Activated naive CD4-positive, alpha-beta T cell (primary cell): Measurements from ENCODE around the gene PTPRM.

Source experiments
- DNase-seq, 4 experiments: peaks; one replicate each; lab custom pipeline; 2025; lab: John Stamatoyannopoulos, UW

PTPRM gene

DNA sequence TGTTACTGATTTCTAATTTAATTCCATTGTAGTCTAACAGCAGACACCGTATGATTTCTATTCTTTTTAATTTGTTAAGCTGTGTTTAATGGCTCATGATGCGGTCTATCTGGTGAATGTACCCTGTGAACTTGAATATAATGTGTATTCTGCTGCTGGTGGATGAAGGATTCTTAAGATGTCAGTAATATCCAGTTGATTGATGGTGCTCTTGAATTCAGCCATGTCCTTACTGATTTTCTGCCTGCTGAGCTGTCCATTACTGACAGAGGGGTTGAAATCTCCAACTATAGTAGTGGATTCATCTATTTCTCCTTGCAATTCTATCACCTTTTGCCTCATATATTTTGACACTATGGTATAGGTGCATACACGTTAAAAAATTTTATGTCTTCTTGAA is 668.8 kb downstream of the PTPRM start:
- DNase-seq, result no peak

DNA sequence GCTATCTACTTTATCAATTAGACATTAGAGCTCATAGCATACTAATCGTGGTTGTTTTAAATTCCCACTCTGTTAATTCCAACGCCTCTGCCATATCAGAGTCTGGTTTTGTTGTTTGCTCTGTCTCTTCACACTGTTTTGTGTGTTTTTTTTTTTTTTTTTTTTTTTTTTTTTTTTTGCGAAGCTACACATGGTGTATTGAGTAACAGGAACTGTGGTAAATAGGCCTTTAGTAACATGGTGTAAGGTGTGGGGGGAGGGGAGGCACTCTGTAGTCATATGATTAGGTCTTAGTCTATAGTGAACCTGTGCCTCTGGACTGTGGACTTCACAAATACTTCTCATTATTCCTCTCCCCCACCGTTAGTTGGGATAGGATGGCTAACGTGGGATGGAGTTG is 671.4 kb downstream of the PTPRM start:
- DNase-seq, result no peak

DNA sequence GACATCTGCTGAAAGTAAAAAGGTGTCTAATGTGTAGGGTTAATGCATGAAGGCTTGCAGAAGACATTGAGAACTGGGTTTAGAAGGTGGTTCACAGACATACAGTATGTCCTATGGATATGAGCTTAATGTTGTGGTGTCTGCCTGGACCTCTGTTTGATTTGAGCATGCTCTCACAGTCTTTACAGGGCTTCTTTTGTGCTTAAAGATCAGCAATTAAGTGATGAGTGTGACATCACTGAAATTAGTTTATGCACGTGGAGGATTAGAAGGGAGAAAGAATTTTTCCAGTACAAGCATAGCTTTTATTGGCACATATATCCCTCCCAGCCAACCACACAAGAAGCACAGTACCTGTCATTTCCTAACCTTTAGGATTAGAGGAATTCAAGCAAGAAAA is 674.6 kb downstream of the PTPRM start:
- DNase-seq, result no peak

DNA sequence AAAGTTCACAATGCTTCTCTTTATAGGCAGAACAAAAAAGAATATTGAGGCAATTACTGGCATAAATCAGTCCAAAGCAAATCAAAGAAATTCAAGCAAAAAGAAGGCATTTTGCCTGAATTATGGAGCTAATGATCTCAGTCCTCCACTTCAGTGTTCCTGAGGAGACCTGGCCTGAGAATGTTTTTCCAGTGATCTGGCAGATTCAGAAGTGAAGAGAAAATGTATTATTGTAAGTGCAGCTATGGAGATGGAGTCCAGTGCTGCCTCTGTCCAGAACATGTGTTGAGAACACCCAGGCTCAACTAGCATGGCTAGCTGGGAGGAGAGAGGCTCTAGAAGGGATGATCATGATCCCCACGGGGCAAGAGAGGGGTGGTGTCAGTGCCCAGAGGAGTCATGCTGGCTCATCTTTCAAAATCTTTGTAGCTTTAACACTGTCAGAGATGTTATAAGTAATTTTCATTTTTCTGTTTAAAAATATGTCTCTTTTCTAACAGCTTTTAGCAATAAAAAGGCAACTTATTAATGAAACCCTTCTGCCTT is 675.1 kb downstream of the PTPRM start:
- no peak for DNase-seq

DNA sequence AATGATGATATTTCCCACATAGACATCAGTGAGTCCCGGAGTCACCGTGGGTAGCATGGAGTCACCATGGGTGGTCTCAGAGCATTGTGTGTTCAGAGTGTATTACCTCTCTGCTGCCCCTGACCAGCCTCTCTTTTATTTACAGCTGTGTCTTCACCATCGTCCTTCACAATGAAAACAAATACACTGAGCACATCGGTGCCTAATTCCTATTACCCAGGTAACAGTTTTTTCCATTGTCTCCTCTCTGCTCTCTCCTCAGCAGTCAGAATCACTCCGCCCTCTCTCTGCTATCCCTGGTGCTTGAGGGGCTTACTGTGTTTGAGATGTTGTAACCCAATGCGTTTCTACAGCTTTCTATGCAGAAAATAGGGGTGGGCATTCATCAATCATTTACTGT is 680.6 kb downstream of the PTPRM start:
- no peak for DNase-seq

DNA sequence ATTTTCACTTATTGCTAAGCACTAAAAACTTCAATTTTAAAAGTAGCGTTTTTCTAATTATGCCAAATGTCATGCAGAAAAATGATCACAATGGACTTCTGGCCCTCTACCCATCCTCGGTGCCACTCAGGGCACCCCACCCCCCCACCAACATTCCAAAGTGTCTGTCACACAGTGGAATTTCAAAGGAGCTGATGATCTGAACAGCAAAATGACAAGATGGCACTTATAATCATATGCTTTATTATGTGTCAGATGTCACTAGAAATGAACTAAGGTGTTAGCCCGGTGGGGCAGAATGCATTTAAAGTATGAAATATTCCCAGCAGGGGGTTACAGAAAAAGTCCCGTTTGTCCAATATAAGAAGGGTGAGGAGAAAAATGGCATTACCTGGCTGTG is 681.5 kb downstream of the PTPRM start:
- no peak for DNase-seq

DNA sequence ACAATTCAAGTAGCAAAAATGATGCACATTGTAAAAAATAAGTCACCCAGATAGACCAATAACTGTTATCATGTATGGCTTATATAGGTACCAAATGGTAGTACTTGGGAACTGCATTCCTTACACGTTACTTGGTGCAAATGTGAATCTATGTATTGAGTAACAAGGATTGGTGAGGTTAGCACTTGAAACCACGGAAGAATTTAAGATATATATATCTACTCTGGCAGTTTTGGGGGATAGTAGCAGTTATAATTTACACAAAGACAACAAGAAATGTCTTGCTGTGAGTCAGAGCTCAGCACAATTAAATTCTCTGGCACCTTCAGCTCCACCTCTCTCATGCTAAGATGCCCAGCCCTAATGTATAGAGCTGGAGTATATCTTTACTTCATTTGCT is 682.7 kb downstream of the PTPRM start:
- no peak for DNase-seq

DNA sequence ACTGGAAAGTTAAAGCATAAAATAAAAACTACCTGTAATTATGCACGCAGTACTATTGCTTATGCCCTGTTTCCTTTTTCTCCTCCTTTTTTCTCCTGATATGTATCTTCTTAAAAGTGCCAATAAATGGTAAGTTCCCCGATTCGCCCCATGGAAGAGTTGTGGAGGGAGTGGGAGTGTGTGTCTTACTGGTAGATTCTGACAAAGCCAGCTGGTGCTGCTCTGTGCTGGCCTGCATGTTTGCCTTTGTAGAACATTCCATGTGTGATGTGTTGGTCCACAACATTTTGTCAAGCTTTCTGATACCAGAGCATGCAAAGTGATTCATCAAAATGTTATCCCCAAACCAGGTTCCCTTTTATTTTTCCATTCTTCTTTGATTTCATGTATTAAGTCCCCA is 685.3 kb downstream of the PTPRM start:
- no peak for DNase-seq

DNA sequence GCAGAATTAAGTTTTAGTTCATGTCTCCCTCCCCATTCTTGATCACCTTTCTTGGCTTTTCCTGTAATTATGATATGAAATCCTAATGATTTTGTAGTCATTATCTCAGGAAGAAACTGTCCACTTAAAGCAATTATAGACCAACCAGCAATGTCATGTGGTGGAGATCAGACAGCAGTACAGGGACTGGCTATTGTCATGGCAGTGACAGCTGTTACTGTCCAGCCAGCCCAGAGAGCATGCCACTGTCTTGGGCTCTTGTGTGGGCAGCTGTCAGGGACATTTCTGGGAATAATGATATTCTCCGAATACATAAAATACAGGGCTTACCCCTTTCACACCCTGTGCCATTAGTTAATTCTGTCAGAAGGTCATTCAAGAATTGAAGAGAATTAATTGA is 686.8 kb downstream of the PTPRM start:
- no peak for DNase-seq

DNA sequence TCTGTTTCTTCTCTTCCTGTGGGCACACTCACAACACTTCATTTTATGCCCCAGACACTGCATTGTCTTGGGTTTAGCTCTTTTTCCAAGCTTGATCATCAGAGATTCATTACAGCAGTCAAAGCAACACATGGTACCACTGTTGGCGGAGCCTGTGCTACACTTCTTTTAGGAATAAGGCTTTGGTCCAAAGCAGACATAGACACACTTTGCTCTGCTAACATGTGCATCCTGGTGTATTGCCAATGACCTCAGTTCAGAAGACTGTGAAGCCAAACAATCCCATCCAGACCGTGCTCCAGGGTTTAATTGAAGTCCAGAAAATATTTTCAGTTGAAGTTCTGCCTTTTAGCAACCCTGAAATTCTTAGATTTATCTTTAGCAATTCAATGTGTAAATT is 687.5 kb downstream of the PTPRM start:
- no peak for DNase-seq

DNA sequence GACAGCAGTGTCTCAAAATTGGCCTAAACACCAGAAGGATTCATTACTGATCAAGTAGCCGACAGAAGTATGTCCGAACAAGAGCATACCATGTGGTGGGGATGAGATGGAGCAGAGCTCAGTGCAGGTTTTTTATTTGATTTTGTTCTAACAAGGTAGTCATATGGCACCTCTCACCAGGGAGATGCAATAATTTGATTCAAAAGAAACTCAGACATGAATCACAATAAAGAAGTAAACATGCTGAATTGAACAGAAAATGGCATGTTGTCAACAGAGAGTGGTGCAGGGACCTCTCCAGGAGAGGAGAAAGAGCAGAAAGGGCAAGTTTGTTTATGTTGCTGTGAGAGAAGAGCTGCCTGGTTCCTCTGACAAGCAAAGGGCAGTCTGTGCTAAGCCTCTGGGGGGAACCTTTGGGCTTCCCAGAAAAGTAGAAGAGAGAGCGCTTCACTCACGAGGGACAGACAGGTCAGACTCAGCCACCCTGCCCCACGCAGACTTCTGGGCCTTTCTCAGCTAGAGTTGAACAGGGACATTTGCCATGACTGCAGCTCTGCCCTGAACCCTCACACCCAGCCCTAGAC is 690.8 kb downstream of the PTPRM start:
- no peak for DNase-seq

DNA sequence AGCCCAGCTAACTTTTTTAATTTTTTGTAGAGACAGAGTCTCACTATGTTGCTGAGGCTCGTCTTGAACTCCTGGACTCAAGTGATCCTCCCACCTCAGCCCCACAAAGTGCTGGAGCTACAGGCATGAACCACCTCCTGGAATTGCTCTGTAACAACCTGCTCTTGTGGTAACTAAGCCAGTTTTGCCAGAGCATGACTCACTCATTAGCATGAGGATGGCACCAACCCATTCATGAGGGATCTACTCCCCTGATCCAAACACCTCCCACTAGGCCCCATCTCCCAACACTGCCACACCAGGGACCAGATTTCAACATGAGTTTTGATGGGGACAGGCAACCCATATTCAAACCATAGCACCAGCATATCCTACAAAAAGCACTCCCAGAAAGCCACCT is 693.2 kb downstream of the PTPRM start:
- DNase-seq, result no peak

DNA sequence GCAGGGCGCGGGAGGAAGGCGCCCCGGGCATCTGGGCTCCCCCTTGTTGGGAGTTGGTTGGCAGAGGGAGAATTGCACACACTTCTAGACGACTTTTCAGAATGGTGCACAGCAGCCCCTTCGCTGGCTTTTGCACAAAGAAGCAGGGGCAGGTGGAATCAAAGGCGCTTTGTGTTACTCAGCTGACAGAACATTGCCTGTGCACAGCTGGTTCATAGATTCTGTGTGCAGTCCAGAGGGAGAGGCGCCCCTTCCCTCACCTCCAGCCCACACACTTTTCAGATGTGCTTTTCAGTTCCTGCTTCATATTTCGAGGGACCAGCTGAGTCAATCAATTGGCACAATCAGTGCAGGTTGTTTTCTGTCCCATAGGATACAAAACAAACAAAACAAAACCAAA is 693.7 kb downstream of the PTPRM start:
- DNase-seq, result no peak

DNA sequence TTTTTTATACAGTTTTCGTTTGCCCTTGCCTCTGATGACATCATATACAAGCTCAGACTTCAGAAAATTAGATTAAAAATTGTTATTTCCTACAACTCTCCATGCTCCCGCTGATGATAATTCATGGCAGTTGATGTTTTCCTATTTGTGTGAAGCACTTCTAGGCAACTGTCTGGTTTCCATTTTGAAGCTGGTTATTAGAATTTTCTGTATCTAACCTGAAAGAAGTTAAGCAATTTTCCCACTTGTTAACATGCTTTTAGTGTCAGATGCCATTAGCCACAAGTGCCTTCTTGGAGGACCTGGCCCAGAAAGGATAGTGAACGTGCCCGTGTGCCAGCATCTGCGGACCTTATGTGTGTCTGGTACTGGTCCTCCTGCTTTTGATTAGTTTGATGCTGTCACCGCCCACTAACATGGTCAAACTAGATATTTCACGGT is 694.6 kb downstream of the PTPRM start:
- no peak for DNase-seq

DNA sequence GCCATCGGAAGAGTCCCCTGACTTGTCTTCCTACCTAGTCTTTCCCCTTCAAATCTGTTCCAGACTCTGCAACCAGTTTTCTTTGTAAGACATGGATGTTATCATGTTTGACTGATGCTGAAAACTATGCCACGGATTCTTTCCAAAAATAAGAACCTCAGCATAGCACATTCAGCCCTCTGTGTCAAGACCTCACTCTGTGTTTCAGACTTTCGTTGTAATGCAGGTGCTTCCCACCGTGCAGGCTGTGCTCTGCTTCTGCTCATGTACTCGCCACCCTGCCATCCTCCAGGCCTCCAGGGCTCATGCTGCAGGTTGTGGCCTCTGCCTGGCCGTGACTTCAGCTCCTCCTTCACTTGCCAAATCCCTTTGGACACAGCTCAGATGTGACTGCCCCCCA is 695.1 kb downstream of the PTPRM start:
- no peak for DNase-seq

DNA sequence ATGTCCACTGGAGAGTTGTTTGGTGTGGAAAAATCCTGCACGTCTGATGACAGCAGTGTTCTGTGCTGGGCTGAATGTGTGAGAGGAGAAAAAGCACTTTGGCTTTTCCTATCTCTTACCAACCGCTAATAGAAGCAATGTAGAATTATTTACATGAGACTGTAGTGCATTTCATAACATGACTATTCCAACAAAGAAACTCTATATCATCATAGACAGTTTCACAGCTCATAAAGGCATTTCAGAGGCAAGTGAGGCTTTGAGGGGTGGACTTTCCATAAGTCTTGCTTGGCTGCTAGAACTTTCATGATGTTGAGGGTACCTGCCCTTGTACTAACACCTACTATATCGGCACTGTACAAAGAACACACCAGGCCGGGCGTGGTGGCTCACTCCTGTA is 697.0 kb downstream of the PTPRM start:
- DNase-seq, result no peak

DNA sequence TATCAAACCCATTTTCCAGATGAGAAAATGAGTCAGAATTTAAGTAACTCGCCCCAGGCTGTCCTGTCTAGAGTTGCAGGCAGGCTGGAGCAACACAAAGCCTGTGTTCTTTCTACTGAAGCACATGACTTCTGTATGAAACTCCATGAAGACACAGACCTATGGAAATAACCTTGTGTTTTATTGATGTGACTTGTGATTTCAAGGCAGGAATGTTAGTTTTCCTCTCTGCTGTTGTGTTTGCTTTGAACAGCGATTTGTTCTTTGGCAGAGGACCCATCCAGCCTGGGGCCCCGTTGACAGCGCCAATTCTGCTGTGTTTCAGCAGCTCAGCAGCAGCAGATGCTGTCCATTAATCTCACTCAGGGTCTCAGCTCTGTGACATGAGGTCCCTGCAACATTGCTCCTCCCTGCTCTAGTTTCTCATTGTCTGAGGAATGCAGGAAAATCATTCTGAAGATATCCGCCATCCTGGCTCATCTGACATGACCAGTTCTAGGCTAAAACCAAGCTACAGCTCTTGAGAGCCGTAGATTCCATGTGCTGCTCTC is 697.8 kb downstream of the PTPRM start:
- DNase-seq, result no peak

DNA sequence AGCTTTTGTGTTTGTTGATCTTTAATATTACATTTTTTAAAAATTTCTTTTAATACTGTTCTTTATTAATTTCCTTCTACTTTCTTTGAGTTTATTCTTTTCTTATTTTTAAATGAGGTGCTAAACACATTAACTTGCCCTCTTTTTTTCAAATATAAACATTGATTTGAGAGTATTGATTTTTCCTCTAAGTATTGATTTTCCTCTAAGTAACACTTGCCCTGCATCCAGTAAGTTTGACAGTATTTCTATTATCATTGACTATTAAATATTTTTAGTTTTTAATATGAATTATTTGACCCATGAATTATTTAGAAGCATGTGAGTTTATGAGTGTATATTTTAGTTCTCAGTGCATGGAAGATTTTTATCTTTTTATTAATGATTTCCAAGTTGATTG is 705.1 kb downstream of the PTPRM start:
- no peak for DNase-seq

DNA sequence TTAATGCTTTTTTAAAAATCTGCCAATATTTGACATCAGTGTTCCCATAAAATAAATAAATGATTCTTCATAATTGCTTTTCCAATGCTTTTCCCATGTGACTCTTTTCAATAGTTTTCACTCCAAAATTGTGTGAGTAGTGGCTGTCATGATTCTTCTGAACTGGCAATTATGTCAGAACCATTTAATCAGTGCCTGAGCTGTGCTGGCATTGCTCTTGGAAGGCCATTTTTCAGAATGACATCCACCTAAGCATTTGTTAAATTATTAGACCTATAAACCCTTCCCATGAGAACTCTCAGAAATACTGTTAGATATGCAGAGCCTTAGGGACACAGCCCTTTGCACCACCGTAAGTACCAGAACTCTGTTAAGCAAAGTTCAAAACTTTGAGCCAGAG is 707.3 kb downstream of the PTPRM start:
- no peak for DNase-seq

DNA sequence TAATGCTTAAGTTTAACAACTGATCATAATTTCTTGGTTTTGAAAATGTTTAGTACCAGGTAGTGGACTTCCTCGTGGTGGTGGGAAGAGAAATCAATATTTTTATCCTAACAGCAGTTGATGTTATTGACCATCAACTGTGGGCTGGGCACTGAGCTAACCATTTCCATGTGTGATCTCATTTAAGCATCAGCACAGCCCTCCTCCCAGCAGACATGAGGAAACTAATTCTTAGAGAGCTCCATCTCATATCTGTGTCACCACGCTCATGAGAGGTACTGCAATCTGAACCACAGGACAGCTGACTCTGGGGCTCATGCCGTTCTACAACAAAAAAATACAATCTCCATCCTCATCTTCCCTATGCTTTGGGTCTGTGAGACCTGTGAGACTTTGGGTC is 709.3 kb downstream of the PTPRM start:
- DNase-seq, result no peak

DNA sequence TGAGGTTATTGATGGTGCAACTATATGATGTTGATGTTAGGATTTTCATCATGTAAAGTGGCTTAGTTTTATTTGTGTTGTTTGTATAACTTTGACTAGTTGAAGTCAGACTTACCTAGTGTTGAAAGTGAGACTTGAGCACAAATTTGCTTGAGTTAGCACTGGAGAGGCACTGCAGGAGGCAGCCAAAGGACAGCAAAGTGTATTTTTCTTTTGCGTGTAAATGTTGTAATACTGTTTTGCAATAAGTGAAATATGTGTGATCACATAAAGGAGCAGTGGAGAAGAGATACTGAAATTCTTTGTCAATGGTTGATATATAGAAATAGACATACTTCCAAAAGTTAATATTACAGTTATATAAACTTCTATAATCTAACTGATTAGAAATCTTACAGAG is 710.2 kb downstream of the PTPRM start:
- DNase-seq, result no peak

DNA sequence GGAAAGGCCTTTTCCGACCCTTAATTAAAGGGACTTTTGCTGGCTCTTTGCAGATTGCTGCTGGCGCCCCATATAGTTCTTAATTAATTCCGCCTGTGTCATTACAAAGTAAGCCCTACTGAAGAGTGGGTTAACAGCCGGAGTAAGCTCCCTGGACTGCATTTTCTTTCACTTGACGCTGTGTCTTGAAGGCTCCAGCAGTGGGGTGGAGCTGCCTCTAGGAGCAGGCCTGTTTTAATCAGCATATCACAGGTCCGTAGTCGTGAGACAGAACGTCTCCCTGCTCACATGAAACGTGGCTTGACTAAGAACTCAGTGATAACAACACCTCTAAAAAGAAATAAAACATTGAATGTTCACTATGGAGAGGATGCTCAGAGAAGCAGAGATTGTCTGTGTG is 712.2 kb downstream of the PTPRM start:
- DNase-seq, result no peak

DNA sequence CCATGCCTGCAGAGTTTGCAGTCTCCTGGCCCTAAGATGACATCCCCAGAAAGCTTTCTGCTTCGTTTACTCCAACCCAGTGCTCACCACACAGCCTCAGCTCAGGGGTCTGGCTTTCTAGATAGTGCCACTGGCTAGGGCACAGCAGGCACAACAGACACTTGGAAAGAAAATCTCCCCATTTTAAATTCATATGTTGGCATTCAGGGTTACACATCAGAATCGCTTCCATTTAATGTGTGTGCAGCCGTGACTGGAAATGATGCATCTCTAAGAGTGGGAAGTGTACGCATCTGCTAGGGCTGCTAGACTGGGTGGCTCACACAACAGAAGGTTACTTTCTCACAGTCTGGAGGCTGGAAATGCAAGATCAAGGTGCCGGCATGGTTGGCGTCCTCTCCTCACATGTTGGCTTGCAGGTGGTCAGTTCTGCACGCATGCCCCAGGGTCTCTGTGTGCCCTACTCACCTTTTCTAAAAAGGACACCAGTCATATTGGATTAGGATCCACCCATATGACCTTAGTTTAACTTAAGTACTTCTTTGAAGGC is 712.7 kb downstream of the PTPRM start:
- DNase-seq, result no peak
